GM06990 (cell line): Measurements from ENCODE around the gene TNS2.

Experiments
- DNase-seq: peaks from one replicate; pipeline ENCODE4 v3.0.0-alpha.2; 2011; ENCODE audit not compliant: insufficient read length; ENCODE audit errors: extremely low read depth
- H3K27me3 ChIP-seq: replicated peaks from 2 replicates; pipeline ENCODE4 v1.6.0; 2011; ENCODE audit warnings: low read length; ENCODE audit not compliant: control insufficient read depth, insufficient read depth
- H3K36me3 ChIP-seq: 2 replicates; pipeline ENCODE4 v1.5.1; 2011; ENCODE audit warnings: low read length; ENCODE audit not compliant: control insufficient read depth, insufficient read depth
- H3K4me3 ChIP-seq: replicated peaks from 2 replicates; pipeline ENCODE4 v1.5.1; 2011; ENCODE audit warnings: low read depth, mild to moderate bottlenecking, control low read depth, low read length
- TF ChIP-seq, protein P1 (sequence below): IDR thresholded peaks from 2 replicates; pipeline ENCODE4 v1.5.1; 2011; ENCODE audit warnings: low read length, control low read depth, mild to moderate bottlenecking, inconsistent platforms; ENCODE audit not compliant: insufficient read depth, poor library complexity, severe bottlenecking

The TNS2 gene

DNA sequence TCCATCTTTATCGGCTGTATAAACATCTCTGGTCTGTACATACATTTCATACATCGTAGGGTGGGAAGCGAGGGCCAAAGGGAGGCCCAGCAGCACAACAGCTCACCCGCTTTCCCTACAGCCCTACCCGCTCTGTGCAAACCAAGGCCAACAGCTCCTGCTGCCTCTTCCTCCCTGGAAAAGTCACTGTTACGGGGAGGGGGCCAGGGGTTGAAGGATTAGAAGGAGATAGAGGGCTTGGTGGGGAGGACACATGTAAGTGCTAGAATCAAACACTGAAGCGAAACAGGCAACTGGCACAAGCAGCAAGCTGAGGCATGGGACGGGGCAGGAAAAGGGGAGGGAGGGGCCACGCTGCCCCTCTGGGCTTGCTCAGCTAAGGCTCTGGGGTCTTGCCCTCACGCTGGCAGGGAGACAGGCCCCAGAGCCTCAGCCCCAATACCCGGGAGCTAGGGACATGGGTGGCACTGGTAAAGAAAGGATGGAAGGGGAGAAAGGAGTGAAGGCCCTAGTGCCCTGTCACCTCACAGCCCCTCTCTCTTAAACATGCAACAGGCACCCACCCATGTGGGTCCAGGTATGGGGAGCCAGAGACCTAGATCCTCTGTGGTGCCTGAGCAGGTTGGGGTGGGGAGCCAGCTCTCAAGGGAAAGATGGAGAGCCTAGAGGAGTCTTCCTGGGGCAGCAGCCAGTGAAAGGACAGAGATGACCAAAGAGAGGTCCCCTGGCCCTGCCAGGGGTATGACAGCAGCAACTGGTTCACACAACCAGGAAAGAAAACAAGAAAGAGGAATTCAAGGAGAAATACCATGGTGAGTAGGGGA is 15.0 kb downstream of the TNS2 start:
- TF ChIP-seq, protein P1, sequence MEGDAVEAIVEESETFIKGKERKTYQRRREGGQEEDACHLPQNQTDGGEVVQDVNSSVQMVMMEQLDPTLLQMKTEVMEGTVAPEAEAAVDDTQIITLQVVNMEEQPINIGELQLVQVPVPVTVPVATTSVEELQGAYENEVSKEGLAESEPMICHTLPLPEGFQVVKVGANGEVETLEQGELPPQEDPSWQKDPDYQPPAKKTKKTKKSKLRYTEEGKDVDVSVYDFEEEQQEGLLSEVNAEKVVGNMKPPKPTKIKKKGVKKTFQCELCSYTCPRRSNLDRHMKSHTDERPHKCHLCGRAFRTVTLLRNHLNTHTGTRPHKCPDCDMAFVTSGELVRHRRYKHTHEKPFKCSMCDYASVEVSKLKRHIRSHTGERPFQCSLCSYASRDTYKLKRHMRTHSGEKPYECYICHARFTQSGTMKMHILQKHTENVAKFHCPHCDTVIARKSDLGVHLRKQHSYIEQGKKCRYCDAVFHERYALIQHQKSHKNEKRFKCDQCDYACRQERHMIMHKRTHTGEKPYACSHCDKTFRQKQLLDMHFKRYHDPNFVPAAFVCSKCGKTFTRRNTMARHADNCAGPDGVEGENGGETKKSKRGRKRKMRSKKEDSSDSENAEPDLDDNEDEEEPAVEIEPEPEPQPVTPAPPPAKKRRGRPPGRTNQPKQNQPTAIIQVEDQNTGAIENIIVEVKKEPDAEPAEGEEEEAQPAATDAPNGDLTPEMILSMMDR = no peak
- Histone ChIP-seq H3K36me3 (peaks cover 12% of the 10 kb centered on the region), H3K4me3 (no peak overlapping the region), H3K27me3 (no peaks in the 10 kb centered on the region; the same call in 1 of the 2 replicates)
- no peak for DNase-seq

DNA sequence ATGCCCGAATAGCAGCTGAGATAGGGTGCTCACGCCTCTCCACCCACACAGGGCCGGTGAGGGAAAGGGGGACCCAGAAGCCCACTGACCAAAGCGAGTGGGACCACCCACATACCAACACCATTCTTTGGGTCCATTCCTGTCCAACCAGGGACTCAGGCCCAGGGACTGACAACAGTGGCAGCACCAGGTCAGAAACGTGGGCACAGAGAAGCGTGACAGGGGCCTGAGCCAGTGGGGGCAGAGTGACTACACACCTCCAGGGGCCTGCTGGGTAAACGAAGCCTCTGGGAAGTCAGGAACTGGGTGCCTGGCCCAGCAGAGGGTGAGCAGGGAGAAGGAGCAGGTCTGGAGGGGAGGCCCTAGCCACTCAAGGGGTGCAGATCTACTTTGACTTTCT is 15.6 kb downstream of the TNS2 start:
- TF ChIP-seq, protein P1 = no peak
- H3K4me3 ChIP-seq = no peak overlapping the region
- peaks cover 14% of the 10 kb centered on the region for H3K36me3 ChIP-seq
- no peak for DNase-seq
- no peaks in the 10 kb centered on the region; the same call in 1 of the 2 replicates for H3K27me3 ChIP-seq

DNA sequence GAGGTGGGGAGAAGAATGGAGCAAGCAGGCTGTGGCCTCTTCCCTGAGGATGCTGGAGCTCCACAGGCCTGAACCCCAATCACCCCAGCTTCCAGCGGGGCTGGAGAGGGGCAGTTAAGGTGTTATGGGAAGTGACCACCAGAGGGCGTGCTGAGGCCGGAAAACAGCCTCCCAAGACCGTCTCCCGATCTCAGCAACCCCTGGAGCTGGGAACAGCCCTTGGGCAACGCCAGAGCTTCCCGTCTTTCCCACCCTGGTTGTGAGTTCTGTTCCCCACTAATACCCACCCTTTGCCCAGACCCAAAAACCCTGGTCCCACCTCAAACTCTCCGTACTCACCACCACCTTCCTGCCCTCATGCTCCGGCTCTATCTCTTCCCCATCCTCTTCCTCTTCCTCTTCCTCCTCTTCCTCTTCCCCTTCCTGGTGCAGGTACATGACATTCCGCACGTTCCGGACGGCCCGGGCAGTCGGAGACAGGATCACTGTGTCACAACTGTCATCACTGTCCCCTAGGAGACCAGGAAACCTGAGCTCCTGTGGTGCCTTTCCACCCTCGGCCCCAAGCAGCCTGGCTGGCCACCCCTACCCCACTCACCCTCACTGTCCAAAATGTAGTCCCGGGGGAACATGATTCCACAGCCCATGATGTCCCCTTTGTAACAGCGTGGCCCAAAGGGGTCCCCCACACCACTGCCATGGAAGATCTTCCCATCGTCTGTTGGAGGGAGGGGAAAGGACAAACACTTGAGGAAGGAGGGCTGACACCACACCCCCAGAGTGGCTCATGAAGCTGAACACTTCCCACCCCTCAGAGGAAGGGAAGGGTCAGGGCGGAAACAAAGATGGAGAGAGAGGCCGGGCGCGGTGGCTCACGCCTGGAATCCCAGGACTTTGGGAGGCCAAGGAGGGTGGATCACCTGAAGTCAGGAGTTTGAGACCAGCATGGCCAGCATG is 16.4 kb downstream of the TNS2 start:
- Histone ChIP-seq H3K27me3 (no peaks in the 10 kb centered on the region), H3K36me3 (peaks cover 14% of the 10 kb centered on the region), H3K4me3 (no peak overlapping the region)
- TF ChIP-seq, protein P1 = peak; percentile 85
- no peak for DNase-seq

DNA sequence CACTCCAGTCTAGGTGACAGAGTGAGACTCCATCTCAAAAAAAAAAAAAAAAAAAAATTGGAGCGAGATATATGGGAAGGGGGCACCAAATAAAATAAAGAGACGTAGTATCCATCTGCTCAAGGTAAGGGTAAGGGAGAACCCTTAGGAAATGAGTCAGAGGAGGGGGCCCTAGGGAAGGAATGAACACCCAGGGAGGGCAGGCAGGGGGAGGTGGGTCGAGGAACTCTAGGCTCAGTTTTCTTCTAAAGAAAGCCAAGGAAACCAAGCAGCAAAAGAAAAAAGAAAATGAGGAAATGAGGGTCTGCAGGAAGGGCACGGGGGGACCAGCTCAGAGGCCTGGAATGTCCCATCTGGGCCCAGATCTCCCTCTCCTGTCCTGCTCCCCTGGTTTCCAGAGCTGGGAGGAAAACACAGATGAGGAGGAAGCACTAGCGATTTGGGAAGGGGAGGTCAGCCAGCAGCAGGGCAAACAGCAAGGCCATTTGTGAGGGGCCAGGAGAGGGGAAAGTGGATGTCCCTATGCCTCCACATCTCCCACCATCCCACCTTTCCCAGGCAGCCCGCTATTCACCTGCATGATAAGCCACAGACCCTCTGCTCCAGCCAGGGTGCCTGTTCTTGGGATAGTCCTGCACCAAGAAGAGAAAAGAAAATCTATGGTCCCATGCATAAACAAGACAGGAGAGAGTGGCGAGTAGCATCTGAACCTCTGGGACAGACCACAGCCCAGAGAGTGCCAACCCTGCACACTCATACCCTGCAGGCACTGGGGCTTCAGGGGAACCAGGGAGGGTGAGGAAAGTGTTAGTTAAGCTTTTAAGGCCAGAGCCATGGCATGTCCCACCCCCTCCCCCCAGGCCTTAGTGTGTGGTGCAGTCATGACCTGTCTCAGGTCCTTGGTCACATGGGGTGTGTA is 17.5 kb downstream of the TNS2 start:
- no peaks in the 10 kb centered on the region for H3K27me3 ChIP-seq
- peaks cover 14% of the 10 kb centered on the region for H3K36me3 ChIP-seq
- no peak for DNase-seq
- H3K4me3 ChIP-seq = no peak overlapping the region
- TF ChIP-seq, protein P1 = no peak
